GM12865 (cell line): Measurements from ENCODE around the gene DHCR24.

Experiments used
- DNase-seq: peaks from one replicate; pipeline ENCODE4 v3.0.0; 2010; ENCODE audit warnings: low read depth
- H3K4me3 ChIP-seq: 2 replicates; pipeline ENCODE4 v1.5.1; 2011; ENCODE audit warnings: mild to moderate bottlenecking, low read depth, low read length, control low read depth
- CTCF ChIP-seq: IDR thresholded peaks from 2 replicates; pipeline ENCODE4 v1.5.1; 2011; ENCODE audit warnings: low read length, control low read depth, low read depth, inconsistent platforms; ENCODE audit not compliant: insufficient read depth; ENCODE audit errors: missing control alignments

DHCR24 gene

GRCh38 chr1:54816951-54817350, 70.0 kb downstream of the DHCR24 start:
- DNase-seq: no peak
- H3K4me3 ChIP-seq: no peak overlapping the region
- no peak for TF ChIP-seq CTCF

GRCh38 chr1:54816130-54816529, 70.9 kb downstream of the DHCR24 start:
- no peak for TF ChIP-seq CTCF
- no peak overlapping the region for H3K4me3 ChIP-seq
- no peak for DNase-seq

- TF ChIP-seq CTCF: no peak
- H3K4me3 ChIP-seq: no peak overlapping the region
- DNase-seq: no peak
These were observed 71.7 kb downstream of the DHCR24 start for GRCh38 chr1:54815086-54815876.

- TF ChIP-seq CTCF: no peak
- no peak overlapping the region for H3K4me3 ChIP-seq
- DNase-seq: no peak
These were observed 72.4 kb downstream of the DHCR24 start for GRCh38 chr1:54814571-54814970.

GRCh38 chr1:54814126-54814498, 72.9 kb downstream of the DHCR24 start:
- TF ChIP-seq CTCF: no peak
- no peak for DNase-seq
- 0 out of 2 replicates have a peak overlapping the region, but pooled peaks have one; percentile 9 for H3K4me3 ChIP-seq

GRCh38 chr1:54813485-54814125, 73.4 kb downstream of the DHCR24 start:
- H3K4me3 ChIP-seq: peak overlapping the region; percentile 9; the same call in 1 of the 2 replicates
- peak; percentile 48 for DNase-seq
- TF ChIP-seq CTCF: no peak
